Measurements from ENCODE around the gene TTC21A. TPM values are rescaled to one million over a fixed set of nuclear protein-coding genes. Genes with fewer than 3 reads are reported as not detected.

The TTC21A gene
- total RNA-seq, 5 donors from 2014 or later (not counting 1 experiment from before 2014, with no cell fraction given), result 3.5 to 12.4 (median 5.4) TPM

DNA sequence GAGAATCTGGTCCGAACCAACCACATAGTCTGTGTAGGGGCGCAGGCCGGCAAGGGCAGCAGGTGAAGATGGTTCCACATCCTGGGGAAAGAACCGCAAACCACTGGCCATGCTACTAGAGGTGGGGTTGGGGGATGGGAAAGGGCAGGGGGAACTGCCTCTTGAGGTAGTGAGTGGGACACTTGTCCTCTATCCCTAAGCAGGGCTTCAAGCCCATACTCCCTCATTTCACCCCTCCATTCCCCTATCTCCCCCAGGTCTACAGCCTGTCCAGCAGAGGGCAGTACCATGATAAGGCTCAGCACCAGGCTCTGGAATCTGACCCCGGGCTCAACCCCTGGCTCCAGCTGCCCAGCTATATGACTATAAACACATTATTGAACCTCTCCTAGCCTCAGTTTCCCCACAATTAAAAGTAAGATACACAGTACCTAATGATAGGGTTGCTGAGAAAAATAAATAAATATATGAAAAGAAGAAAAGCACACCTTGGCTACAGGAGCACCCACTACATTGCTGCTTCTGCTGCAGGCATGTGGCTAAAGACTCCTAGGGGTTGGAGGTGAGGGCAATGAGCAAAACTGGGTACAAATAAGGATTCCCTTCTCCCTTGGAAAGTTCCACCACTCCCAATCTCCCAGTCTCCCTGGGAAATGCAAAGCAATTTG lies 6.3 kb upstream of the TTC21A start:
- H3K9me3 Mint-ChIP-seq, result no peaks in the 10 kb centered on the region
- peaks cover 36 to 46% (median 41%) of the 10 kb centered on the region in 3 donors for H3K4me1 Mint-ChIP-seq
- no peaks in the 10 kb centered on the region for H3K27me3 Mint-ChIP-seq
- Histone ChIP-seq H3K9me3 (no peaks in the 10 kb centered on the region), H3K36me3 (ENCODE audit: control insufficient read depth in 2 of 2, extremely low read depth in 1 of 2, insufficient read depth in 1 of 2, low read length in 1 of 2) (peaks cover 15 to 45% of the 10 kb centered on the region in 2 donors), H3K4me3 (ENCODE audit: control insufficient read depth in 1 of 2, extremely low read depth in 1 of 2, low read length in 1 of 2) (no peak overlapping the region), H3K27ac (ENCODE audit: low read length) (no peak overlapping the region), H3K4me1 (ENCODE audit: control insufficient read depth in 1 of 2, extremely low read depth in 1 of 2, insufficient read depth in 2 of 2, low read length in 2 of 2) (peaks cover 0 to 14% of the 10 kb centered on the region in 2 experiments), H3K27me3 (replicated peaks in 1 of 2; ENCODE audit: control insufficient read depth in 2 of 2, extremely low read depth in 1 of 2, insufficient read depth in 2 of 2, low read length in 1 of 2) (no peaks in the 10 kb centered on the region)
- peak overlapping the region; percentile 25 to 76 for H3K27ac Mint-ChIP-seq
- CTCF ChIA-PET, result interaction anchor here (0.6 to 1.0 kb wide), 4 partner anchors 26 to 187 kb away, joined by 3 to 8 read pairs (median 4); no protein-coding TSS in a partner anchor
- H3K36me3 Mint-ChIP-seq, result peaks cover 14% of the 10 kb centered on the region
- peak; percentile 42 to 71 (median 62) for ATAC-seq (replicated peaks in 1 of 4)
- 100% methylated on average over 1 of the region's 5 CpGs for WGBS (ENCODE audit: insufficient coverage)
- POLR2A ChIA-PET, result no interaction called here
- peak in 24 of 35 experiments; percentile 26 to 72 (median 38) for DNase-seq
- H3K4me3 Mint-ChIP-seq, result no peak overlapping the region

DNA sequence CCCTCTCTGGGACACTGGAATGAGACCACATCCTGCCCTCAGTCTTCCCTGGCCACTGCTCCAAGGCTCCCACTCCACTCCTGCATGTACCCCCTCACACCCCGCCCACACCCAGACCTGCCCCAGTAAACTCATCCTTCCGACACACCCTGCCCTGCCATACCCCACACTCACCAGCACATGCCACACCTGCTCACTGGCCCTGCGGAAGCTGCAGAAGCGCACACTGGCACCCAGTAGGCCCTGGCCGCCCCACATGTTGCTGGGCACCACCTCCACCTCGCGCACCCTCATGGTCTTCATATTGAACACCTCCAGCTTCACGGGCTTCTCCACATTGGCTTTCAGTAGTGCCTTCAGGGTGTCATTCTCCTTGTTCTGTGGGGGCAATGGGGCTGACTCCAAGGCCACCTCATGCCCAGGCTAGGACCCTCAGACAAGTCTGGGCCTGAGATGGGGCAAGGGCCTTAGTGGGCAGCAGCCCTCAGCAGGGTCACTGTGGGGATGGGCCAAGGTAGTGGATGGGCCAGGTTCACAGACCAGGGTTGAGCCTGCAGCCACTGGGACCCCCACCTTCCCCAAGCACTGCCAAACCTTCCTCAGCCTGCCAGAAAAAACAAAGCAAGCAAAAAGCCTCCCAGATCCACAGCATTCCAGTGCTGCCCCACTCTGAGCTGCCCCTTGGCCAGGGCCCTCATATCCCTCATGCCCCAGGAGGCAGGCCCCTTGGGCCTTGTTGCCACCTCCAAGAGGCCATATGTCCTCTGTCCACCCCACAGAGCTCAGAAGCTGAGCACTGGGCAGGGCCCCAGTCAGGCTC lies 4.8 kb upstream of the TTC21A start:
- Histone ChIP-seq H3K36me3 (ENCODE audit: control insufficient read depth in 2 of 2, extremely low read depth in 1 of 2, insufficient read depth in 1 of 2, low read length in 1 of 2) (peaks cover 14 to 29% of the 10 kb centered on the region in 2 donors), H3K9me3 (no peaks in the 10 kb centered on the region), H3K27me3 (replicated peaks in 1 of 2; ENCODE audit: control insufficient read depth in 2 of 2, extremely low read depth in 1 of 2, insufficient read depth in 2 of 2, low read length in 1 of 2) (no peaks in the 10 kb centered on the region), H3K27ac (ENCODE audit: low read length) (no peak overlapping the region), H3K4me3 (ENCODE audit: control insufficient read depth in 1 of 2, extremely low read depth in 1 of 2, low read length in 1 of 2) (no peak overlapping the region), H3K4me1 (ENCODE audit: control insufficient read depth in 1 of 2, extremely low read depth in 1 of 2, insufficient read depth in 2 of 2, low read length in 2 of 2) (peaks cover 3 to 25% of the 10 kb centered on the region in 2 experiments)
- ChIA-PET CTCF (no interaction called here), POLR2A (no interaction called here)
- Mint-ChIP-seq H3K27ac (peak overlapping the region; percentile 39 to 82), H3K4me1 (peaks cover 45 to 56% (median 51%) of the 10 kb centered on the region in 3 donors), H3K9me3 (no peaks in the 10 kb centered on the region), H3K4me3 (no peak overlapping the region), H3K36me3 (peaks cover 2% of the 10 kb centered on the region), H3K27me3 (no peaks in the 10 kb centered on the region)
- DNase-seq (no peak), ATAC-seq (replicated peaks in 1 of 4) (no peak)
- 96% methylated on average over 5 of the region's 8 CpGs for WGBS (ENCODE audit: insufficient coverage)

DNA sequence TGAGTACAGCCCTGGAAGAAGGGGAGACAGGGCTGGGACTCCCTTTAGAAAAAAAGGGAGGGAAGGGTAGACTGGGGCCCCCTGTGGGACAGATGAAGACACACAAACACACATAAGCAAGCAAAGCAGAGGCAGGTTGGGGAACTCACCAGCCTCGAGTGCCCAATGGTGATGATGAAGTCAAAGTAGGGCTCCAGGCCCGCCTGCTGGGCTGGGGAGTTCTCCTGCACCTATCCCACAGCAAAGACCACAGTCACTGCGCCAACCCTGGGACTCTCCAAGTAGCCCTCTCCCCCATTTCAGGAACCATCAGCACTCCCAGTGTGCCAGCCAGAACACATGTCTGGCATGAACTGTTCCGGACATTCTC lies 4.2 kb upstream of the TTC21A start:
- DNase-seq, result peak in 1 of 35 experiments; percentile 28
- Mint-ChIP-seq H3K4me3 (no peak overlapping the region), H3K4me1 (peaks cover 51 to 62% (median 57%) of the 10 kb centered on the region in 3 donors)

DNA sequence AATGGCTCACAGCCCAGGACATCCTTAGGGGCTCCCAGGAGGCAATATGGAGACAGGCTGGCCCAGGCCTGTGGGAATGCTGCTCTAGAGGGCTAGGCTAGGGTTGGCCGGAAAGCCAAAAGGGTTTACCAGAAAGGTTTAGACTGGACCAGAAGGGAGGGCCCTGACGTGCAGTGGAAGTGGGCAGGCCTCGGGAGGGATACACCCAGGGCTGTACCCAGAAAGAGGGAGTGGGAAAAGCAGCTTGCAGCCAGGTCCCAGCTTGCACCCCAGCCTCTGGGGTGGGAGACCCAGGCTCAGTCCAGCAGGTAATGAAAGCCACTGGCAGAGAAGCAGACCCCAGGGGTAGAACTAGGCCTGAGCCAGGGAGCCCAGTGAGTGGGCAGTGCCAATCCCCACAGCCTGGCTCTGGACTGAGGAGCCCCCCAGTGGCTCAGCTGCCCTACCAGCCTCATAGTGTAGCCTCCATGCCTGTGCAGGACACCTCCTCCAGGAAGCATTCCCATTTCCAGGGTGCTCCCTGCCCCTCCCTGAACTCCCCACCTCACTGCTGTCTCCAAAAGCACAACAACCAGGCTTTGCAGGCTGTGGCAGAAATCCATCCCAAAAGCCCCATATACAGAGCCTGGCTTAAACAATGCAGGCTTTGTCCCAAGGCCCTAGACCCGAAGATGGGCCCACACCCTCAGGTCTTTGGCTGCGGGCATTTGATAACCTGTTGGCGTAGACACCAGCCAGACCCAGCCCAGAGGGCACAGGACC lies 3.5 kb upstream of the TTC21A start:
- ATAC-seq (replicated peaks in 1 of 4) (no peak), DNase-seq (no peak)
- Mint-ChIP-seq H3K36me3 (no peaks in the 10 kb centered on the region), H3K4me1 (peaks cover 58 to 69% (median 64%) of the 10 kb centered on the region in 3 donors), H3K27me3 (no peaks in the 10 kb centered on the region), H3K4me3 (no peak overlapping the region), H3K27ac (peak overlapping the region; percentile 82 to 92), H3K9me3 (no peaks in the 10 kb centered on the region)
- H3K27ac ChIP-seq (ENCODE audit: low read length), result no peak overlapping the region
- peaks cover 7 to 37% of the 10 kb centered on the region in 2 experiments for H3K4me1 ChIP-seq (ENCODE audit: control insufficient read depth in 1 of 2, extremely low read depth in 1 of 2, insufficient read depth in 2 of 2, low read length in 2 of 2)
- H3K4me3 ChIP-seq (ENCODE audit: control insufficient read depth in 1 of 2, extremely low read depth in 1 of 2, low read length in 1 of 2), result no peak overlapping the region
- H3K9me3 ChIP-seq, result no peaks in the 10 kb centered on the region
- no peaks in the 10 kb centered on the region for H3K27me3 ChIP-seq (replicated peaks in 1 of 2; ENCODE audit: control insufficient read depth in 2 of 2, extremely low read depth in 1 of 2, insufficient read depth in 2 of 2, low read length in 1 of 2)
- CTCF ChIA-PET, result interaction anchor here in 1 of 2 donors (0.8 kb wide), 1 partner anchor 188 kb away, joined by 5 read pairs; no protein-coding TSS in a partner anchor
- WGBS (ENCODE audit: insufficient coverage), result 97% methylated on average over 6 of the region's 6 CpGs
- POLR2A ChIA-PET, result no interaction called here
- peaks cover 1 to 17% of the 10 kb centered on the region in 2 donors for H3K36me3 ChIP-seq (ENCODE audit: control insufficient read depth in 2 of 2, extremely low read depth in 1 of 2, insufficient read depth in 1 of 2, low read length in 1 of 2)

More for the DNA sequence above, 4.2 kb upstream of the TTC21A start:
- CTCF ChIA-PET, result no interaction called here
- no peak for ATAC-seq (replicated peaks in 1 of 4)
- H3K36me3 ChIP-seq (ENCODE audit: control insufficient read depth in 2 of 2, extremely low read depth in 1 of 2, insufficient read depth in 1 of 2, low read length in 1 of 2), result peaks cover 8 to 23% of the 10 kb centered on the region in 2 donors
- no peaks in the 10 kb centered on the region for H3K9me3 ChIP-seq
- H3K27me3 ChIP-seq (replicated peaks in 1 of 2; ENCODE audit: control insufficient read depth in 2 of 2, extremely low read depth in 1 of 2, insufficient read depth in 2 of 2, low read length in 1 of 2), result no peaks in the 10 kb centered on the region
- Mint-ChIP-seq H3K27ac (peak overlapping the region; percentile 35 to 82), H3K27me3 (no peaks in the 10 kb centered on the region), H3K9me3 (no peaks in the 10 kb centered on the region), H3K36me3 (no peaks in the 10 kb centered on the region)
- WGBS (ENCODE audit: insufficient coverage), result 84% methylated on average over 4 of the region's 4 CpGs
- H3K27ac ChIP-seq (ENCODE audit: low read length), result no peak overlapping the region
- POLR2A ChIA-PET, result no interaction called here
- H3K4me3 ChIP-seq (ENCODE audit: control insufficient read depth in 1 of 2, extremely low read depth in 1 of 2, low read length in 1 of 2), result no peak overlapping the region
- H3K4me1 ChIP-seq (ENCODE audit: control insufficient read depth in 1 of 2, extremely low read depth in 1 of 2, insufficient read depth in 2 of 2, low read length in 2 of 2), result peaks cover 7 to 31% of the 10 kb centered on the region in 2 experiments

DNA sequence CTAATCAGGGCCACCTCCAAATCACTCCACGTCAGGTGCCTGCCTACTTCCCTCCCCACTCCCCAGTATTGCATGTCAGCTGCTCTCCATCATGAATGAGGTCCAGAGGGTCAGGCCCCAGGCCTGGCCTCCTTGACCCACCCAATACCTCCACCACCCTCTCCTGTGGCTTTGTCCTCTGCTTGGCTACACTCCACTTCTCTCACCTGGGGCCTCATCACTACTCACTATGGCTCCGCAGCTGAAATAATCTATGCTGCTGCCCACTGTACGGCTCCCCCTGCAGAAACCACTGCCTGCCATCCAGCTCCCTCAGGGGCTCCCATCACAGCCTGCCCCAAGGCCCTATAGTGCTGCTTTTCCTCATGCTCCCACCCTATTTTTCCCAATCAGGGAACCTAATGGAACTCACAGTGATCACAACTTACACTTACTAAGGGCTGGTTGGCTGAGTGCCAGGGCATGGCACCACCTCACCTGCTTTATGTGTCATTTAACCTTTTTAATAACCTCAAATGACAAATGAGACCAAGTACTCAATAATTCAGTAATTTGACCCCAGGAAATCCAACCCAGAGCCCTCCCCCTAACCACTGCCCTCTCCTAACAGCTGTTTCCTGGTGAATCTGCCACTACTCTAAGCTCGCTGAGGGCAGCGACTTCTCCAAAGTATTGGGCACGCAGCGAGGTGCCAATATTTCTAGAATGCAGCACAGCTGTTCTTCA lies 2.4 kb upstream of the TTC21A start:
- Histone ChIP-seq H3K9me3 (no peaks in the 10 kb centered on the region), H3K36me3 (ENCODE audit: control insufficient read depth in 2 of 2, extremely low read depth in 1 of 2, insufficient read depth in 1 of 2, low read length in 1 of 2) (peaks cover 0 to 8% of the 10 kb centered on the region in 2 donors), H3K27me3 (replicated peaks in 1 of 2; ENCODE audit: control insufficient read depth in 2 of 2, extremely low read depth in 1 of 2, insufficient read depth in 2 of 2, low read length in 1 of 2) (no peaks in the 10 kb centered on the region), H3K4me3 (ENCODE audit: control insufficient read depth in 1 of 2, extremely low read depth in 1 of 2, low read length in 1 of 2) (no peak overlapping the region), H3K4me1 (ENCODE audit: control insufficient read depth in 1 of 2, extremely low read depth in 1 of 2, insufficient read depth in 2 of 2, low read length in 2 of 2) (peaks cover 7 to 40% of the 10 kb centered on the region in 2 experiments), H3K27ac (ENCODE audit: low read length) (no peak overlapping the region)
- H3K9me3 Mint-ChIP-seq, result no peaks in the 10 kb centered on the region
- no peaks in the 10 kb centered on the region for H3K36me3 Mint-ChIP-seq
- ChIA-PET POLR2A (no interaction called here), CTCF (interaction anchor here (0.8 to 1.2 kb wide), 2 partner anchors 183 to 187 kb away, joined by 5 to 10 read pairs; no protein-coding TSS in a partner anchor)
- no peak for ATAC-seq (replicated peaks in 1 of 4)
- peak in 3 of 35 experiments; percentile 17 to 37 (median 26) for DNase-seq
- H3K27me3 Mint-ChIP-seq, result no peaks in the 10 kb centered on the region
- peak overlapping the region; percentile 88 to 92 for H3K27ac Mint-ChIP-seq
- H3K4me3 Mint-ChIP-seq, result peak overlapping the region in 2 of 3 donors; percentile 85 to 95
- WGBS (ENCODE audit: insufficient coverage), result 100% methylated on average over 3 of the region's 7 CpGs
- peaks cover 62 to 74% (median 69%) of the 10 kb centered on the region in 3 donors for H3K4me1 Mint-ChIP-seq

Measured in T-cell (primary cell).